ENCODE measurements around the gene PPP2CA. TPM values are rescaled to one million over a fixed set of nuclear protein-coding genes. Genes with fewer than 3 reads are reported as not detected.

The PPP2CA gene
- total RNA-seq, 2 experiments from 2014 or later = 132 to 178 TPM

GRCh38 chr5:134162592-134162991 is 63.3 kb downstream of the PPP2CA start:
- H3K9me3 ChIP-seq (ENCODE audit: low read length) = peaks cover 18% of the 10 kb centered on the region; the same call in 1 of the 2 replicates
- BruUV-seq (replicated peaks) = no TSS peak
- no peak overlapping the region for H3K27ac ChIP-seq (ENCODE audit: low read depth, low read length, poor library complexity, severe bottlenecking)
- no peak for DNase-seq (ENCODE audit: low spot score)
- CTCF ChIA-PET (ENCODE audit: unreplicated experiment) = no interaction called here
- no peaks in the 10 kb centered on the region for H3K4me1 ChIP-seq (ENCODE audit: insufficient read depth, low read length, poor library complexity, severe bottlenecking)
- no peaks in the 10 kb centered on the region for H4K20me1 ChIP-seq (ENCODE audit: insufficient read depth, low read length)
- H3K4me3 ChIP-seq (ENCODE audit: low read depth, low read length, poor library complexity, severe bottlenecking) = no peak overlapping the region
- H3K36me3 ChIP-seq (ENCODE audit: insufficient read depth, low read length) = peaks cover 98% of the 10 kb centered on the region
- H3K79me2 ChIP-seq (ENCODE audit: insufficient read depth, low read depth, low read length) = peaks cover 12% of the 10 kb centered on the region
- intact Hi-C loops (cut with micrococcal nuclease; ENCODE audit: unreplicated experiment) = no loop called here
- no peak overlapping the region for H2AFZ ChIP-seq (ENCODE audit: low read length)
- POLR2A ChIA-PET = interaction anchor here (0.7 kb wide), 1 partner anchor 12 kb away, joined by 3 read pairs; no protein-coding TSS in a partner anchor
- no peak overlapping the region for H3K4me2 ChIP-seq (ENCODE audit: low read length)
- TF ChIP-seq EZH2phosphoT487 (IDR thresholded peaks at IDR 0.05; ENCODE audit: borderline replicate concordance, low read depth, low read length) (no peak), CTCF (conservative IDR thresholded peaks at IDR 0.05; ENCODE audit: low read length) (no peak)
- no peaks in the 10 kb centered on the region for H3K9me2 ChIP-seq (ENCODE audit: insufficient read depth, low read length)

- H3K36me3 ChIP-seq (ENCODE audit: insufficient read depth, low read length) = peaks cover 97% of the 10 kb centered on the region
- no peak for TF ChIP-seq EZH2phosphoT487 (IDR thresholded peaks at IDR 0.05; ENCODE audit: borderline replicate concordance, low read depth, low read length)
- H3K9me2 ChIP-seq (ENCODE audit: insufficient read depth, low read length) = no peaks in the 10 kb centered on the region
- H3K4me2 ChIP-seq (ENCODE audit: low read length) = no peak overlapping the region
- DNase-seq (ENCODE audit: low spot score) = no peak
- ChIA-PET CTCF (ENCODE audit: unreplicated experiment) (no interaction called here), POLR2A (interaction anchor here (0.5 to 1.5 kb wide), 6 partner anchors 9 to 98 kb away, joined by 3 to 5 read pairs (median 4); no protein-coding TSS in a partner anchor)
- H3K79me2 ChIP-seq (ENCODE audit: insufficient read depth, low read depth, low read length) = peaks cover 12% of the 10 kb centered on the region
- peaks cover 18% of the 10 kb centered on the region; the same call in 1 of the 2 replicates for H3K9me3 ChIP-seq (ENCODE audit: low read length)
- intact Hi-C loops (cut with micrococcal nuclease; ENCODE audit: unreplicated experiment) = no loop called here
- H3K27ac ChIP-seq (ENCODE audit: low read depth, low read length, poor library complexity, severe bottlenecking) = no peak overlapping the region
- no TSS peak for BruUV-seq (replicated peaks)
- no peak overlapping the region for H3K4me3 ChIP-seq (ENCODE audit: low read depth, low read length, poor library complexity, severe bottlenecking)
- no peaks in the 10 kb centered on the region for H3K4me1 ChIP-seq (ENCODE audit: insufficient read depth, low read length, poor library complexity, severe bottlenecking)
- H2AFZ ChIP-seq (ENCODE audit: low read length) = no peak overlapping the region
- H4K20me1 ChIP-seq (ENCODE audit: insufficient read depth, low read length) = no peaks in the 10 kb centered on the region
Observed at GRCh38 chr5:134161513-134162395, 64.1 kb downstream of the PPP2CA start.

GRCh38 chr5:134153657-134154056 is 72.2 kb downstream of the PPP2CA start:
- no peak overlapping the region for H3K4me2 ChIP-seq (ENCODE audit: low read length)
- H3K9me3 ChIP-seq (ENCODE audit: low read length) = no peaks in the 10 kb centered on the region
- no TSS peak for BruUV-seq (replicated peaks)
- POLR2A ChIA-PET = interaction anchor here (0.7 to 1.4 kb wide), 3 partner anchors 72 to 933 kb away, joined by 3 to 7 read pairs (median 3); partner anchors contain the start of gene PPP2CA
- H4K20me1 ChIP-seq (ENCODE audit: insufficient read depth, low read length) = no peaks in the 10 kb centered on the region
- no peaks in the 10 kb centered on the region for H3K79me2 ChIP-seq (ENCODE audit: insufficient read depth, low read depth, low read length)
- intact Hi-C loops (cut with micrococcal nuclease; ENCODE audit: unreplicated experiment) = no loop called here
- peaks cover 96% of the 10 kb centered on the region for H3K36me3 ChIP-seq (ENCODE audit: insufficient read depth, low read length)
- H3K4me1 ChIP-seq (ENCODE audit: insufficient read depth, low read length, poor library complexity, severe bottlenecking) = no peaks in the 10 kb centered on the region
- H3K9me2 ChIP-seq (ENCODE audit: insufficient read depth, low read length) = no peaks in the 10 kb centered on the region
- H2AFZ ChIP-seq (ENCODE audit: low read length) = no peak overlapping the region
- TF ChIP-seq CTCF (conservative IDR thresholded peaks at IDR 0.05; ENCODE audit: low read length) (no peak), EZH2phosphoT487 (IDR thresholded peaks at IDR 0.05; ENCODE audit: borderline replicate concordance, low read depth, low read length) (no peak)
- CTCF ChIA-PET (ENCODE audit: unreplicated experiment) = interaction anchor here (0.6 kb wide), 2 partner anchors 14 to 119 kb away, joined by 3 read pairs; no protein-coding TSS in a partner anchor
- no peak overlapping the region for H3K27ac ChIP-seq (ENCODE audit: low read depth, low read length, poor library complexity, severe bottlenecking)
- DNase-seq (ENCODE audit: low spot score) = no peak
- H3K4me3 ChIP-seq (ENCODE audit: low read depth, low read length, poor library complexity, severe bottlenecking) = no peak overlapping the region
